ENCODE data around the gene DAP.

The DAP gene

GRCh38 chr5:10708189-10708944 is 52.7 kb downstream of the DAP start:
- no peak for DNase-seq

GRCh38 chr5:10707198-10708142 is 53.6 kb downstream of the DAP start:
- DNase-seq, result no peak

- DNase-seq, result no peak
Observed at GRCh38 chr5:10706326-10706725, 54.7 kb downstream of the DAP start.

GRCh38 chr5:10705747-10706146 is 55.3 kb downstream of the DAP start:
- DNase-seq, result no peak

- no peak for DNase-seq
Observed at GRCh38 chr5:10704949-10705621, 55.9 kb downstream of the DAP start.

GRCh38 chr5:10703676-10704075 is 57.4 kb downstream of the DAP start:
- no peak for DNase-seq

- peak; percentile 22 for DNase-seq
Observed at GRCh38 chr5:10702911-10703491, 58.0 kb downstream of the DAP start.

- no peak for DNase-seq
Observed at GRCh38 chr5:10702040-10702629, 58.9 kb downstream of the DAP start.

GRCh38 chr5:10701567-10702039 is 59.4 kb downstream of the DAP start:
- DNase-seq, result peak; percentile 48

GRCh38 chr5:10700516-10700915 is 60.5 kb downstream of the DAP start:
- no peak for DNase-seq

- no peak for DNase-seq
Observed at GRCh38 chr5:10699987-10700386, 61.0 kb downstream of the DAP start.

GRCh38 chr5:10699281-10699874 is 61.7 kb downstream of the DAP start:
- no peak for DNase-seq

- DNase-seq, result no peak
Observed at GRCh38 chr5:10695759-10696543, 65.1 kb downstream of the DAP start.

GRCh38 chr5:10695055-10695649 is 65.9 kb downstream of the DAP start:
- DNase-seq, result peak; percentile 59

- no peak for DNase-seq
Observed at GRCh38 chr5:10691826-10692785, 68.9 kb downstream of the DAP start.

GRCh38 chr5:10690460-10691440 is 70.3 kb downstream of the DAP start:
- no peak for DNase-seq

GRCh38 chr5:10689391-10690081 is 71.5 kb downstream of the DAP start:
- peak; percentile 36 for DNase-seq
